ENCODE measurements around the gene TMEM131.

- TF ChIP-seq CTCF (IDR thresholded peaks at IDR 0.05) (no peak), ZNF317 (CRISPR knock-in tag; IDR thresholded peaks at IDR 0.05; ENCODE audit: borderline replicate concordance, low read depth) (no peak), SP1 (CRISPR knock-in tag; conservative IDR thresholded peaks at IDR 0.05) (no peak), TCF7 (CRISPR knock-in tag; IDR thresholded peaks at IDR 0.05; ENCODE audit: low read depth) (no peak)
- TF ChIP-seq, protein P1, sequence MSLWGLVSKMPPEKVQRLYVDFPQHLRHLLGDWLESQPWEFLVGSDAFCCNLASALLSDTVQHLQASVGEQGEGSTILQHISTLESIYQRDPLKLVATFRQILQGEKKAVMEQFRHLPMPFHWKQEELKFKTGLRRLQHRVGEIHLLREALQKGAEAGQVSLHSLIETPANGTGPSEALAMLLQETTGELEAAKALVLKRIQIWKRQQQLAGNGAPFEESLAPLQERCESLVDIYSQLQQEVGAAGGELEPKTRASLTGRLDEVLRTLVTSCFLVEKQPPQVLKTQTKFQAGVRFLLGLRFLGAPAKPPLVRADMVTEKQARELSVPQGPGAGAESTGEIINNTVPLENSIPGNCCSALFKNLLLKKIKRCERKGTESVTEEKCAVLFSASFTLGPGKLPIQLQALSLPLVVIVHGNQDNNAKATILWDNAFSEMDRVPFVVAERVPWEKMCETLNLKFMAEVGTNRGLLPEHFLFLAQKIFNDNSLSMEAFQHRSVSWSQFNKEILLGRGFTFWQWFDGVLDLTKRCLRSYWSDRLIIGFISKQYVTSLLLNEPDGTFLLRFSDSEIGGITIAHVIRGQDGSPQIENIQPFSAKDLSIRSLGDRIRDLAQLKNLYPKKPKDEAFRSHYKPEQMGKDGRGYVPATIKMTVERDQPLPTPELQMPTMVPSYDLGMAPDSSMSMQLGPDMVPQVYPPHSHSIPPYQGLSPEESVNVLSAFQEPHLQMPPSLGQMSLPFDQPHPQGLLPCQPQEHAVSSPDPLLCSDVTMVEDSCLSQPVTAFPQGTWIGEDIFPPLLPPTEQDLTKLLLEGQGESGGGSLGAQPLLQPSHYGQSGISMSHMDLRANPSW (CRISPR knock-in tag; conservative IDR thresholded peaks at IDR 0.05; ENCODE audit: low read depth), result no peak
These were observed 89.4 kb downstream of the TMEM131 start for GRCh38 chr2:97906307-97906706.

Measured in WTC11 (cell line).